GM18511 (cell line): ENCODE measurements around the gene MYH3.

Experiments used
- ATAC-seq: cut with Tn5 transposase; IDR thresholded peaks from one replicate; pipeline ENCODE4 v1.9.1; 2021; ENCODE audit warnings: mild to moderate bottlenecking, moderate library complexity; ENCODE audit not compliant: unreplicated experiment

The MYH3 gene

DNA sequence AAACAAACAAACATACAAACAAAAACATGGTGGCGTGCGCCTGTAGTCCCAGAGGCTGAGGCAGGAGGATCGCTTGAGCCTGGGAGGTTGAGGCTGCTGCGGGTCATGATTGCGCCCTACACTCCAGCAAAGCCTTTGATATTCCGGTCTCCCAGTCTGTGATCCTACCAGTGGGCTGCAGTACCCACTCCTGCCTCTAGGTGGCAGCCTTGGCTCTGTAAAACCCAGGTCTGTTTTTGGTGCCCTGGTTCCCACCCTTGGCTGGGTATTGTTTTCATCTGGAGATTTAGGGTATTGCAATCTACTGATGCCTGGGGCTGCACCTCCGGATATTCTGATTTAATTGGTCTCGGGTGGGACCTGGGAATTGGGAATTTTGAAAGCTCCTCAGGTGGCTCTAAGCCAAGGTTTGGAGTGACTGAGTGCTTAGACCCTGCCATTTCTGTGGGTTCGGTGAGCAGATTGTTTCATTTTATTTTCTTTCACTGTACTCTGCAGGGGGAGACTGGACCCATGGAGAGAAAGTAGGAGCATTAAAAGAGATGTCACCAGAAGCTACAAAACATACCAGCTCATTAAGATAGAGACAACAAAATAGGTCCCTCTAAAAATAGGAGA, 40.5 kb downstream of the MYH3 start:
- peak; percentile 60 for ATAC-seq

- no peak for ATAC-seq
Observed at GRCh38 chr17:10614536-10615155, 42.5 kb downstream of the MYH3 start.

DNA sequence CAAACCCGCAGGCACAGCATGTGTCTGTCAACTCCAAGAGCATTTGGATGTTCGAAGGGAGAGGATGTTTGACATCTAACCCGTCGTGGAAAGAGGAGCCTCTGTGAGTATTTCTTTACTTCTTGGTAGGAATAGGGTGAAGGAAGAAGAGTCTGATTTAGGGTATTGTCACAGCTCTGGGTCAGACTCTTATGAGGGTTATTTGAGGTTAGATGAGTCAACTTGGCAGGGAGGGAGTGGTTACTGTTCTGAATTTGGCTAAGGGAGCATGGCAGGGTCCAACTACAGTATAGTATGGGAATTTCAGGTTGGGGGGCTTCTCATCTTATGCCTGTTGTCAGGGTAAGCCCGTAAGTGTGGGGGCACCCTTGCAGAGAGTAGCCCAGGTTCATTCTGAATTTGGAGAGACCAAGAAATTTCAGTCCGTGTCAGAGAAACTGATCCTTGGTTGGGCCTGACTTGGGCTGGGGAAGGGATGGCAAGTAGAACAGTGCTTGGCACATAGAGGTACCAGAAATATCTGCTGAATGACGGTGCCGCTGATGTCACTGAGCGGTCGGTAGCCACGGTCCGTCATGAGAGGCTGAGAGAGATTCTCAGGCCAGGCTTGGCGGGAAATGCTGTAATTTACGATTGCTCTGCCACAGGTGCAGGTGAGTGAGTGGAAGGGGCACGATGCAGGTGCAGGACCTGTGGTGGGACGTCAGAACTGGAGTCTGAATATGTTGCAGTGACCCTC, 43.2 kb downstream of the MYH3 start:
- no peak for ATAC-seq

- ATAC-seq: no peak
Observed at GRCh38 chr17:10612957-10613744, 44.0 kb downstream of the MYH3 start.

- ATAC-seq: no peak
Observed at GRCh38 chr17:10610884-10611283, 46.2 kb downstream of the MYH3 start.

- no peak for ATAC-seq
Observed at GRCh38 chr17:10608244-10608643, 48.9 kb downstream of the MYH3 start.

GRCh38 chr17:10606110-10606509, 51.0 kb downstream of the MYH3 start:
- ATAC-seq: no peak

DNA sequence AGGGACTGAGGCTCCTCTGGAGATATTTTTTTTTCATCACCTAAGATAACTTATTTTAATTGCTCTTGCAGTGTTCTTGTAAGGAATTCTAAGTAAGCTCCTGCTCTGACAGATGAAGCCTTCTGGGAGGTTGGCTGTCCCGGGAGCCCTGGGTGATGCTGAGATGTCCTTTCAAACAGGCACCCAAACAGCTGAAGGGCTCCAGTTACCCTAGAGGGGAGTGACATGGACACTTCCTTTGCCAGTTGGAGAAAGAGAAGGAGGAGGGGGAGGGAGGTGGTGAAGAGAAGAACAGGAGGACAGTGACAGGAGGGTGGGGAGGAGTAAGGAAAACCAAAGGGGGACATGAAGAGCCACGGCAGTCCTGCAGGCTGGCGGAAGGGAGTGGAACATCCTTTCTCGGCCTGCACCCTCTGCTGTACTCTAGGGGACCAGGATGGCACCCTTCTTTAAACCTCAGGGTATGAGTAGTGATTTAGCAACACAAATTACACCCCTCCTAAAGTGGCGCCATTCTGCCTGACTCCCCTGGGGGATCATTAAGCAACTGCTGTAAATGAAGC, 51.8 kb downstream of the MYH3 start:
- ATAC-seq: no peak

DNA sequence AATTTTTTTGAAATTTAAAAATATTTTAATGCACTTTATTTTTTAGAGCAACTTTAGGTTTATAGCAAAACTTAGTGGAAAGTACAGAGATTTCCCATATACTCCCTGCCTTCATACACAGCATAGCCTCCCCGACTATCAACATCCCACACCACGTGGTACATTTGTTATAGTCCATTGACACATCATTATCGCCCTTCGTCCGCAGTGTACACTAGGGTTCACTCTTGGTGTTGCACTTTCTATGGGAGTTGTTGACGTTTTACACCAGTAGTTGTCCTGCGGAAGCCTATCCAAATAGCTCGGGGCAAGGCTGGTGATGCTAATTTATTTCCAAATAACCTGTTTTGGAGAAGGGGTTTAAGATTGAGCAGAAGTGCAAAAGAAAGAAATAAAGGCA, 52.6 kb downstream of the MYH3 start:
- no peak for ATAC-seq

DNA sequence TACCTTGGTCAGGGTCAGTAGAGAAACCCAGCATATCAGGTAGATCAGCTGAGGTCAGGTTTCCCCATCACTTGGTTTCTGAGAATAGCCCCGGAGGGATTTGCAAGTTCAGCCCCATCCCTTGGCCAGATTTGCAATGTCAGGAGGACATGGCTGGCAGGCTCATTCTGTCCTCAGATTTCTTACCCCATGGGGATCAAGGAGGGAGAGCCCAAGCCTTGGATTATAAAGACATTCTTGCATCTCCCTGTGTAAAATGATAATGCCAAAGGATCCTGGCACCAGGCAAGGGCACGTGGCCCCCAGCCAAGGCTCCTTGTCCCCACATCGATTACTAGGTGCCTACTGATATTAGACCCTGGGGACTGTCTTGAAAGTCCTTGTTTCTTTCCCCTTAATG, 53.2 kb downstream of the MYH3 start:
- no peak for ATAC-seq

DNA sequence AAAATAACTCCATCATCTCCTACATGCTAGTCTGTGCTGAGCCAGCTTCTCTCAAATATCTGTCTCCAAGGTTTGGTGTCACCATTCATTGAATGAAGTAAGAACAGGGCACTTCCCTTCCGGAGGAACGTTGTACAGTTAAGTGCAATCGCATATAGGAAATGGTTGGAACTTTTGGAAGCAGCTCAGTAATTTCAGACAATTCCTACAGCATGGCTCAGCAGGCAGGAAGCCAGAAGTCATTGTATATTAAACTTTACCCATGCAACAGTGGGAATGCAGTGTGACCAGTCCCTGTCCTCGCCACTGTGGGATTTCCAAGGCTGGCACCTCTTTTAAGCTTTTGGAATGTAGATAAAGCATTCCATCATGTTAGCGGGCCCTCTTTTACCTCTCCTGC, 56.5 kb downstream of the MYH3 start:
- ATAC-seq: no peak

DNA sequence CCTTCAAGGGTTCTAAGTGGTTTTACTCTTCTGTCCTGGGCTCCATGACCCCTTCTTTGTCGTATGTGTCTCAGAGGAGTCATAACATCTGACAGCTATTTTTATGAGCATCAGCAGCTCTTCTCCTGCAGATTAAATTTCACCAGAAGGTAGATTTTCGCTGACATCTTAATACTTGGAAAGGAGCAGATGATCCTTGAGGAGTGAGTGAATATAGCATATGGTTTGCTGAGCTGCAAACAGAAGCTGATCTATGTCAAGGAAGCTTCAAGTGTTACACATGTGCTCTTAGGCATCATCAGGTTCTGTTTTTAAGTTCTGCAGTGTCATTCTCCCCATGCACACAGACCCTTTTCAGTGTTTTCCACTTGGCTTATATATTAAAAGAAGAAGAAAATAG, 58.5 kb downstream of the MYH3 start:
- no peak for ATAC-seq

DNA sequence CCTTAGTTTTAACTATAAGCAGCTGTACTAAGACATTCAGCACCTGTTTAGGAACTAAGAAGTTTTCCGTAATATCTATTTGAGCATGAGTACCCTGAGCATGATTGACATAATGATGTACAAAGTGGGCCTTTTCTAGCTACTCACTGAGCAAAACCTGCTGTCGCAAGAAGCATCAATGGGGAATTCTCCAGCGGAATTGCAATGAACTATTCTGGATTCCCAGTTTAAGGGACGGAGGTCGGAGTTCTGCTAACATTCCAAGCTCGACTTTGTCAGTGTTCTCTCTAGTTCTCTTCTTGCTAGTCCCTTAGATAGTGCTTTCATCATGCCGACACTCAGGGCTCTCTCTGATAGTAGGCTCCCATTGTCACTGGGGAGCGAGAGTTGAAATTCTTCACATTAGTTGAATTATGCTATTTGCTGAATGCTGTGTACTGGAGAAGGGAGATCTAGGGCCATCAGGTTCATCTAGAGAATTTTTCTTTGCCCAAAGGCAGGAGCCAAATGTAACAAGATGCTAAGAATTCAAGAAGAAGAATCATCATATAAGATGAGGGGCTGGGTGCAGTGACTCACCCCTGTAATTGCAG, 67.5 kb downstream of the MYH3 start:
- no peak for ATAC-seq

- no peak for ATAC-seq
Observed at GRCh38 chr17:10585529-10585928, 71.6 kb downstream of the MYH3 start.

- no peak for ATAC-seq
Observed at GRCh38 chr17:10583834-10584233, 73.3 kb downstream of the MYH3 start.

DNA sequence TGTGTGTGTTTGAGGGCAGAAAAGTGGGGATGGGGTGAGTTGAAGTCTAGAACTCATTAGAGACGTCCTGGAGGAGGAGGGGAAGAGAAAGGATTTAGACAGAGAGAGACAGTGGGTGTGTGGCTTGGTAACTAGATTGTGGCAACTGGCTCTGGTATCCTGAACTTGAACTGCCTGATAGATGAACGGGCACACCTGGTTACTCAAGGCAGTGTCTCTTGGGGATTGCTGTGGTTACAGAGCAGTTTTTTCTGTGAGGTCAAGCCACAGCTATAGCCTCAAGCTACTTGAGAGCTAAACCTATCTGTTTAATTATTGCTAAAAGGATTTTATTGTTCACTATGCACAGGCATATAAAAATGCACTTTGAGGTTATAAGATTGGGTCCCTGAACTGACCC, 77.8 kb downstream of the MYH3 start:
- ATAC-seq: peak; percentile 99
